Occipital lobe (tissue), 3 donors: ENCODE results near the gene PUS10. TPM values are rescaled to one million over a fixed set of nuclear protein-coding genes. Genes with fewer than 3 reads are reported as not detected.
"Not testable (repeated sequence)": the region's sequence is repeated elsewhere in the genome, so short reads cannot be mapped to it uniquely, and the experiment has no call there.

ENCODE experiments used
- DNase-seq: peaks from one replicate; lab custom pipeline; 2025; lab: John Stamatoyannopoulos, UW
- small RNA-seq: library from RNA; depleted of rRNA; stranded (forward); fragments of <200 nt; gene quantifications from one replicate; pipeline ENCODE3, GENCODE V24; 2014
- total RNA-seq: library from RNA; depleted of rRNA; stranded (reverse); fragments of >200 nt; gene quantifications from one replicate; pipeline ENCODE4 v1.2.3, GENCODE V29; 2014

PUS10 gene
- total RNA-seq, 1 donor from 2014 or later = 8.3 TPM

DNA sequence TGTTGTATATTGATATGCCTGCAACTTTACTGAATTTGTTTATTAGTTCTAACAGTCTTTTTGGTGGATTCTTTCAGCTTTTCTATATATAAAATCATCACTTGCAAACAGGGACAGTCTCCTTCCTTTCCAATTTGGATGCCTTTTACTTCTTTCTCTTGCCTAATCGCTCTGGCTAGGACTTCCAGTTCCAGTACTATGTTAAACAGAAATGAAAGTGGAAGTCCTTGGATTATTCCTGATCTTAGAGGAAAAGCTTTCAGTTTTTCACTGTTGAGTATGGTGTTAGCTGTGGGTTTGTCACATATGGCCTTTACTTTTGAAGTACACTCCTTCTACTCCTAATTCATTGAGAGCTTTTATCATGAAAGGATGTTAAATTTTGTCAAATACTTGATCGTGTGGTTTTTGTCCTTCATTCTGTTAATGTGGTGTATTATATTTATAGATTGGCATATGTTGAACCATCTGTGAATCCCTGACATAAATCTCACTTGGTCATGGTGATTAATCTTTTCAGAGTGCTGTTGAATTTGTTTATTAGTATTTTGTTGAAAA, 83.8 kb downstream of the PUS10 start:
- DNase-seq = no peak

DNA sequence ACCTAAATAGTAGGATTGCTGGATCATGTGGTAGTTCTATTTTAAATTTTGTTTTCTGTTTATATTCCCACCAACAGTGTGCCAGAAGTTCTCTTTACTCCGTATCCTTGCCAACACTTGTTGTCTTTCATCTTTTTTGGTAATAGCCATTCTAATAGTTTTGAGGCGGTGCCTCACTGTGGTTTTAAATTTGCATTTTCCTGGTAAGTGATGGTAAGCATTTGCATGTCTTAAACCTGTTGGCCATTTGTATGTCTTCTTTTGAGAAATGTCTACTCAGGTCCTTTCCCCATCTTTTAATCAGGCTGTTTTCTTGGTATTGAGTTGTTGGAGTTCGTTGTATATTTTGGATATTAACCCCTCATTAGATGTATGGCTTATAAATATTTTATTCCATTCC, 85.1 kb downstream of the PUS10 start:
- DNase-seq = no peak

DNA sequence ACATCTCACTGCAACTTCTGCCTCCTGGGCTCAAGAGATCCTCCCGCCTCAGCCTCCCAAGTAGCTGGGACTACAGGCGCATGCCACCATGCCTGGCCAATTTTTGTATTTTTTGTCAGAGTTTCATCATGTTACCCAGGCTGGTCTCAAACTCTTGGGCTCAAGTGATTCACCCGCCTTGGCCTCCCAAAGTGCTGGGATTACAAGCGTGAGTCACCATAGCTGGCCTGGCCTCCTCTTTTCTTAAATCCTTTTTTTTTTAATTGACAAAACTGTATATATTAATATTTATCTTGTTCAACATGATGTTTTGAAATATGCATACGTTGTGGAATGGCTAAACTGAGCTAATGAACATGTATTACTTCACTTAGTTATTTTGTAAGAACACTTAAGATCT, 86.0 kb downstream of the PUS10 start:
- not testable (repeated sequence) for DNase-seq

DNA sequence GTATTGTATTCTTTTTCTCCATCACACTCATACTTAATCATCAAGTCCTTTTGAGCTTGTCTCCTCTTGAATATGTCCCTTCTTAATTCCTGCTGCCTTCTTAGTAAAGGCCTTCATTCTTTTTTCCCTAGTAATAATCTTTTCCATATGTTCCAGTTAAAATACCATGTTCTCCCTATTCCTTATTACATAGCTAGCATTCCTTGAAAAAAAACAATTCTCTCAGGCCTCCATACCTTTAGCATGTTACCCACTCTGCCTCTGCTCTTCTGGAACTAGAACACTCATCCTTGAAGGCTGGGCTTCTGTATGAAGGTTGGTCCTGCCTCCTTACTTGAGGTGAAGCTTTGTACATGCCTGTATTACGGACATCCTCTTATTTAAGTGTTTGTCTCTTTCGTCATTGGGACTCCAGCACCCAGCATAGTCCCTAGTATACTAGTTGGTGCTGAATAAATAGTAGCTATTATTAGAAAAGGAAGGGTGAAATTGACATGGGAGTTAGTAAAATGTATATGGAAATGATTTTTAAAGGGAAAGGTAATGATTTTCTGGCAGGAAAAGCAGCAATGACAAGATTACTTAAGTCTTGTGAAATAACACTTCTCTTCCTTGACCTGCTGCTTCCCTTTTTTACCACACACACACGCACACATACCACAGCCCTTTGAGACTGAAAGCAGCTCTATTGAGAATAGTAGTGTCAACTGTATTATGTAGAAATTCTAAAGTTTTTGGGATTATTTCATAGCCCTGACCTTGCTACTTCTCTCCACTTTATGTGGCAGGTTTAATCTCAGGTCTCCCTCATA, 91.1 kb downstream of the PUS10 start:
- no peak for DNase-seq

DNA sequence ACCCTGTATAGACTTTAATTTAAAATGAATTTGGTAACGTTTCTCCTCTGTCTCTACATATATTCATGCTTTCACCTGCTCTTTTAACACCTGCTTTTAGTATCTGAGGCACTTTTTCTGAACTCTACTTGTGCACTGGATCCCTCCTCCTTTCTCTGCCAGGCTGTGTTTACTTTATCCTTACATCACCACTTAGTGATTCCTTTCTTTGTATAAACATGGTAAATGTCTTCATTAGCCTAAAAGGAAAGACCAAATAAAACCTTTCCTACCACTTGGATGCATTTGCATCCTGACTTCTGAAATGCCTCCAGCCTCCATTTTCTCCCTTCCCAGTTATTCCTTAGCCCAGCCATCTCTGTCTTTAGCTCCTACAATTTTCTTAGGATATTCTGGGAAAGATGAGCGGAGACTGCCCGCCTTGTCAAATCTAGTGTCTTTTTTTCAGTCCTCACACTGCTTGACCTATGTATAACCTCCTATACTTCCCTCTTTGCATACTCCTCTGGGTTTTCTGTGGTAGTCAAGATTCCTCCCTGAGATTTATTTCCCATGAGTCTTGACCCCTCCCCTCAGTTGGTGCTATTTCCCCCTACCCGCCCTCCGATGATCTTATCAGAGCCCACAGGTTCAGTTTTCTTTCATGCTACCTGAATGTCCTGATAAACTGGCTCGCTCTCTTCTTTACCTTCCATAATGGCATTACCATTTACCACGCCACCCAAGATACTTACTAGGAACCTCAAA, 91.9 kb downstream of the PUS10 start:
- DNase-seq = no peak

DNA sequence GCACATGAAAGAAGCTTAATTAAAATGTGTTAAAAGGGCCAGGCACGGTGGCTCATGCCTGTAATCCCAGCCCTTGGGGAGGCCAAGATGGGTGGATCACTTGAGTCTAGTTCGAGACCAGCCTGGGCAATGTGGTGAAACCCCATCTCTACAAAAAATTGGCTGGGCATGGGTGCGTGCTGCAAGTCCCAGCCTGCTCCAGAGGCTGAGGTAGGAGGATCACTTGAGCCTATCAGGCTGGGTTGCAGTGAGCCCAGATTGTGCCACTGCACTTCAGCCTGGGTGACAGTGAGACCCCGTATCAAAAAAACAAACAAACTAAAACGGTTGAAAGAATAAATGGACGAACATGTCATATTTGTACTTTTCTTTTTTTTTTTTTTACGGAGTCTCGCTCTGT, 110.7 kb downstream of the PUS10 start:
- DNase-seq = no peak

DNA sequence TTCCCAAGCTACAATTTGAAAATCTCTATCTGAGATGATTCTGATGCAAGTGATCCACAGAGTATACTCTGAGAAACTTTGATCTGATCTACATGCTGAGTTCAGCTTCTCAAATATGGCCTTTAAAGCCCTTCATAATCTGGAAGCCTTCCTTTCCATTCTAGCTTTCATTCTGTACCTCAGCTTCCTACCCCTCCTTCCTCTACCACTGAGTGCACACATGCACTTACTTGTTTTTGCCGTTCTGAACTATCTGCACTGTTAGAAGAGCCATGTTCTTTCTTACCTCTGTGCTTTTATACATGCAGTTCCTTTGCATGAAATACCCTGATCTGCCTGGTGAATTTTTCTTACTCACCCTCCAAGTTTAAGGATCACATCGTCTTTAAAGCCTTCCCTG, 111.7 kb downstream of the PUS10 start:
- DNase-seq = no peak

DNA sequence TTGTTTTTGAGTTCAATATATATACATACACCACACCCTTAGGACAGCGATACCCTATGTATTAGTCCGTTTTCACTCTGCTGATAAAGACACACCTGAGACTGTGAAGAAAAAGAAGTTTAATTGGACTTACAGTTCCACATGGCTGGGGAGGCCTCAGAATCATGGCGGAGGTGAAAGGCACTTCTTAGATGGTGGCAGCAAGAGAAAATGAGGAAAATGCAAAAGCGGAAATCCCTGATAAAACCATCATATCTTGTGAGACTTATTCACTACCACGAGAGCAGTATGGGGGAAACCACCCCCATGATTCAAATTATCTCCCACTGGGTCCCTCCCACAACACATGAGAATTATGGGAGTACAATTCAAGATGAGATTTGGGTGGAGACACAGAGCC, 112.2 kb downstream of the PUS10 start:
- DNase-seq = not testable (repeated sequence)

DNA sequence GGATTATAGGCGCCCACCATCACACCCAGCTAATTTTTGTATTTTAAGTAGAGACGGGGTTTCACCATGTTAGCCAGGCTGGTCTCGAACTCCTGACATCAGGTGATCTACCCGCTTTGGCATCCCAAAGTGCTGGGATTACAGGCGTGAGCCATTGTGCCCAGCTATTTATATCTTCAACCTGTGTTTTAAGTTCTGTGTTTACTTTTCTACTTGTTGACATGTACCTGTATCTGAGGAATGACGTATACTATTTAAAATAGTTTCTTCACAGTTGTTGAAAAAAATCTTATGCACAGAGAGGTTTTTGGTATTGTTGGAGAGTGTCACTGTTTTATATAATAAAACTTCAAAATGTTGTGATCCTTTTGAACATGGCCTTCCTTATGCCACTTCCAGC, 116.8 kb downstream of the PUS10 start:
- not testable (repeated sequence) for DNase-seq

DNA sequence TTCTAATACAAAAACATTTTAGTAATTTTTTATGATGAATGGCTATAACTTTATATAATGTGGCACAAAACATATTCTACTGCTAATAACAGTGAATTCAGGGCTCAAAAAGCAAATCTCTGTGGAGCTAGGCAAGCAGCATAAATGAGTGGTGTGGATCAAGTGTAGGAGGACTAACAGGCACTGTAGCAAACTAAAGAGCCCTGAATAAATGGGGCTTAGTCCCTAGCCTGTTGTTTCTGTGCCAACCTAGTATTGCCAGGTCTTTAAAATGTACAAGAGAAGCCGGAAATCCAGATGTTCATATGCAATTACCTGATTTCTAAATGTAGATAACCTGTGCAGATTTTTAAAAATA, 118.2 kb downstream of the PUS10 start:
- DNase-seq = no peak

DNA sequence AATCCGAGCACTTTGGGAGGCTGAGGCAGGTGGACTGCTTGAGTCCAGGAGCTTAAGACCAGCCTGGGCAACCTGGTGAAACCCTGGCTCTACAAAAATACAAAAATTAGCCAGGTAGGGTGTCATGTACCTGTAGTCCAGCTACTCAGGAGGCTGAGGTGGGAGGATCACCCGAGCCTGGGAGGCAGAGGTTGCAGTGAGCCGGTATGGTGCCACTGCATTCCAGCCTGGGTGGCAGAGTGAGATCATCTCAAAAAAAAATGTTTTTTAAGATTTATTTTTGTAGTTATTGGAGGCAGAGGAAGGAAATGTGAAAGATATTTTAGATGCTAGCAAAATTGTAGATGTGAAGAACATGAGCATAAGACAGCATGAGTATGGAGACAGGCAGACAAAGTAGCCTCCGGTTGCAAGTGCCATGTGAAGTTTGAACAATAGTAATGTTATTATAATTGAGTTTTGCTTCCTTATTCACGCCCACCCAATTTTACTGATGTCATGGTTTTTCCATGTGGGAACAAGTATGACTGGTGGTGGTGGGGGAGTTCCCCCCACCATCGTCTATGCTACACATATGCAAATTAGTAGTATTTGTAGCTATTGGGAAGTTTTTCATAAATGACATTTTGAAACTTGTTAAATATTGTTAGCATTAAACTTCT, 118.7 kb downstream of the PUS10 start:
- DNase-seq = no peak

DNA sequence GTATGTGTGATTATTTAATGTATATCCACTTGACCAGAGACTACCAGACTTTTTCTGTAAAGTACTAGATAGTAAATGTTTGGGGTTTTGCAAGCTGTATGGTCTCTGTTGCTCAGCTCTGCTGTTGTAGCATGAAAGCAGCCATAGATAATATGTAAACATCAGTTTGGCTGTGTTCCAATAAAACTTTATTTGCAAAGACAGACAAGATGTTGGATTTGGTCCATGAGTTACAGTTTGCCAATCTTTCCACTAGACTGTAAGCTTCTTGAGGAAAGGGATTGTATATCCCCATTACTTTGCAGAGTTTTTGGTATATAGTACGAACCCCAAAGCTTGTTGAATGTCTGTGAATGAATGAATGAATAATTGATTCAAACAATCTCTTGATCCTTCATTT, 119.5 kb downstream of the PUS10 start:
- no peak for DNase-seq

Small RNA genes within 50 kb of the gene (small RNA-seq; reads per million reads assigned to genes)
- gene RNA5SP95 (not detected), gene RNU4-51P (2.0 reads per million, percentile 84 among the genes with 10 or more reads in this experiment)

Other genes with a start within 250 kb of the PUS10 start
- gene REL, start 136.7 kb downstream of the PUS10 start, total RNA-seq = 8.6 TPM
- gene PEX13, start 535 bp downstream of the PUS10 start, total RNA-seq = 79.2 TPM
- 89.8 TPM for gene SANBR, start 47.6 kb upstream of the PUS10 start, total RNA-seq
- gene C2orf74, start 143.9 kb upstream of the PUS10 start, total RNA-seq = 6.9 TPM